GM19043 (cell line): Measurements from ENCODE around the gene TRMT2A.
"Not testable (repeated sequence)": the region's sequence is repeated elsewhere in the genome, so short reads cannot be mapped to it uniquely, and the experiment has no call there.

Experiments used
- ATAC-seq: cut with Tn5 transposase; IDR thresholded peaks from one replicate; pipeline ENCODE4 v1.9.1; 2021; ENCODE audit warnings: low read depth; ENCODE audit not compliant: unreplicated experiment

The TRMT2A gene, protein sequence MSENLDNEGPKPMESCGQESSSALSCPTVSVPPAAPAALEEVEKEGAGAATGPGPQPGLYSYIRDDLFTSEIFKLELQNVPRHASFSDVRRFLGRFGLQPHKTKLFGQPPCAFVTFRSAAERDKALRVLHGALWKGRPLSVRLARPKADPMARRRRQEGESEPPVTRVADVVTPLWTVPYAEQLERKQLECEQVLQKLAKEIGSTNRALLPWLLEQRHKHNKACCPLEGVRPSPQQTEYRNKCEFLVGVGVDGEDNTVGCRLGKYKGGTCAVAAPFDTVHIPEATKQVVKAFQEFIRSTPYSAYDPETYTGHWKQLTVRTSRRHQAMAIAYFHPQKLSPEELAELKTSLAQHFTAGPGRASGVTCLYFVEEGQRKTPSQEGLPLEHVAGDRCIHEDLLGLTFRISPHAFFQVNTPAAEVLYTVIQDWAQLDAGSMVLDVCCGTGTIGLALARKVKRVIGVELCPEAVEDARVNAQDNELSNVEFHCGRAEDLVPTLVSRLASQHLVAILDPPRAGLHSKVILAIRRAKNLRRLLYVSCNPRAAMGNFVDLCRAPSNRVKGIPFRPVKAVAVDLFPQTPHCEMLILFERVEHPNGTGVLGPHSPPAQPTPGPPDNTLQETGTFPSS

DNA sequence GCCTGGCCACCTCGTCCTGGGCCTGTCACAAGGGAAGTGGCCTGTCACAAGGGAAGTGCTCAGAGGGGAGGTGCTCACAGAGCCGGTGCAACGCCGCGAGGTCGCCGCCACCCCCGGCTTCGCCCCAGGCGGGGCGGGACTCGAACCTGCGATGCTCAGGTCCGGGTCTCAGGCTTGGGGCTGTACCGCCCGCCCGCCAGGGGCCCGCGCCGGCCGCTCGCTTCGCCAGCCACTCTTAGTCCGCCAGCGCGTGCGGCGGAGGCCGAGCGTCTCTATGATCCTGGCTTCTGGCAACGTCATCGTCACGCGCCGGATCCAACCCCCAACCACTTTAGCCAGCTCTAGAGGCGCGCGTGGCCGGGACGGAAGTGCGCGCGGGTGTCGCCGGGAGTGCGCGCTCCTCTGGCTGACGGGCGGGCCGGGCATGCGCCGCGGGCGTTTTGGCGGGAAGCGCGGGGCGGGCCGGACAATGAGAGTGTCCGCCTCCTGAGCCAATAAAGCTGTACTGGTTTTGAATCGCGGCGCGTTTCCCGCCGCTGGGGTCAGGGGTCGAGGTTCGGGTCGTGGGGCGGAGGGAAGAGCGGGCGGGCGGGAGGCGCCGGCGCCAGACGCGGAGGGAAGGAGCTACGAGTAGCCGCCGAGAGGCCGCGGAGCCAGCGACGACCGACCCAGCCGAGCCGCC is at the start of gene TRMT2A:
Gene TRMT2A (minus strand): TSS at position 276 of the 682 bp plus-strand sequence. CDS start 320 bp downstream, outside the sequence.
- peak; percentile 74 for ATAC-seq

DNA sequence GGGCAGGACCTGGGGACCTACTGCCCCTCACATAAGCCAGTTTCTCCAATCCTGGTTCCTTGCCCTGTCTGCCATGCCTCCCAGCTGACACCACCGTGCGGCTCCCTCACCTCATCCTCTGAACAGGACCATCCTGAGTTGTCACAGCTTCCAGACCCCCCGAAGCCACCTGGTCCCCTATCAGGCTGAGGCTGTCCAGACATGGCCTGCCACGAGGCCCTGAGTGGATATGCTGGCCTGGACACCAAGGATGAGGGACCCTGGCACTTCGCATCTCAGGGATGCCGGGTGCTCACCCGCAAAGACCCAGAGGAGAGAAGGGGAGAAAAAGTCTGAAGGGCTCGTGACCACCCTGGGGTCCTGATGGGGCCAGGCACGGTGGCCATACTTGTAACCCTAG is 49.7 kb upstream of the TRMT2A start:
- ATAC-seq, result no peak

DNA sequence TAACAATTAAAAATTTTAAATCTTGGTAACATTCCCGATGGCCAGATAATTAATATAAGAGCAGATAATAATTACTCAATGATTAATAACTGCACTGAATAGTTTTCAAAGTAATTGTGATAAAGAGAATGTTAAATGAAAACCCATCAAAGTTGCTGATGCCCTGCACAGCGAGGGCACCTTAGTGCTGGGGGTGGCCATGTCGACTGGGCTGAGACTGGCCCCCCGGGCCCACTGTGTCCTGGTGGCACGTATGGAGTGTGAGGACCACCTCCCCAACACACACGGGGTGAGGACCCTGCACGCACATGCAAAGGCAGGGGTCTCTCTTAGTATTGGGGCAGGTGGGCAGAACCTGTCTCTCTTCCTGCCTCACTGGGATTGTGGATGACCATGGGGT is 48.9 kb upstream of the TRMT2A start:
- no peak for ATAC-seq

DNA sequence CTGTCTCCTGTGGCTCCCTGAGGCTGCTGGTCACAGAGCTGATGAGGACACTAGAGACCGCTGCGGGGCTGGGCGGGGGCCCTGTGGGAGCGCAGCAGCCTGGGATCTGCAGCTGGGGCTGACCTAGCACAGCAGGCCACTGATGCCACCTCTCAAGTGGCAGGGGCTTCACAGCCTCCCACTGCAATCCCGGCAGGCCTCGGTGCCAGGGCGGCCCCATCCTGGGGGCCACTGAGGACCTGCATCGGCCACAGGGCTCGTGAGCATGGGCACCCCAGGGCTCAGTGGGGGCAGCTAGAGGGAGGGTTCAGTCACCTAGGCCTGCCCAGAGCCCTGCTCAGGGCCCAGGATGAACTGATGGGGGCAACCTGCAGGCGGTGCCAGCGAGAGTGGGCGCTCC is 48.4 kb upstream of the TRMT2A start:
- ATAC-seq, result no peak

DNA sequence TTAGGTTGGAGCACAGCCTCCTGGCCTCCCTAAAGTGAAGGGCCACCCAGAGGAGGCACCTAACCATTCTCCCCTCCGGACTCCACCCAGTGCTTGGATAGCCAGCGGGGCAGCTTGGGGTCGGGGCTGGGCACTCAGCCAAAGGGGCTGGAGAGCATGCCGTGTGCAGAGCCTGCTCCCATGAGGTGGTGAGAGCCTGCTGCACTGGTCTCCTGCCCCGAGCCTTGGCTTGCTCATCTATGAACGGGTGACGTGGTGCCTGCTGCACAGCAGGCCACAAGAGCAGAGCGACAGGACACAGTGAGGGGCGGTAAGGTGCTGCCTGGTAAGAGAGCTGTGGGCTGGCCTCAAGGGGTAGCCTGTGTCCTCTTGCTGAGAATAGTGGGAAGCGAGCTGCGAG is 47.8 kb upstream of the TRMT2A start:
- ATAC-seq, result no peak

DNA sequence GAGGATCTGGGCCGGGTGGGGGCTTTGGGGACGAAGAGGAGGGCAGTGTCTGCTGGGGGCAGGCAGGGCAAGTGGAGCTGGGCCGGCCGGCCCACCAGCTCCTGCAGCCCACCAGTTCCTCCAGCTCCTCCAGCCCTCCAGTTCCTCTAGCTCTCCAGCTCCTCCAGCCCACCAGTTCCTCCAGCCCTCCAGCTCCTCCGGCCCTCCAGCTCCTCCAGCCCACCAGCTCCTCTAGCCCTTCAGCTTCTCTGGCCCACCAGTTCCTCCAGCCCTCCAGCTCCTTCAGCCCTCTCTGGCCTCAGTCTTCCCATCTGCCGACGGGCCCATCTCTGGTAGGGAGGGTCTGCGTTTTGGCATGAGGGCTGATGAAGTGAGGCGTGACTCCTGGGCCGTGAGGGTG is 43.0 kb upstream of the TRMT2A start:
- ATAC-seq, result no peak

DNA sequence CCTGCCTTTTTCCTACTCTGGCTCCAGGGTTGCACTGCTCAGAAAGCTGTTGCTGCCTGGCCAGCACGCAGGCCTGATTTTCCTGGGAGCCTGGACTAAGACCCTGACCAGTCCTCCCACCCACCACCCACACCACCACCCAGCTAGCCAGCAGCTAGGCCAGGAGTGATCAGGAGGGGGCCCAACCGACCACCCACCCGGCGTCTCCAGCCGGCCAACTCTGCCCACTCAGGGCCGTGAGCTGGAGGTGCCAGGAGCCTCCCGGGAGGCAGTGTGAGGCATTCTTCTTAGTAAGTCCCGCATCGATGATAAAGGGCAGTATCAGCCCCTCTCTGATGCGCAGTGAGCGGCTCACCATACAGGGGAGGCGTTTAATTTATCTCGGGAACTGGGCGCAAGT is 42.5 kb upstream of the TRMT2A start:
- ATAC-seq, result not testable (repeated sequence)

DNA sequence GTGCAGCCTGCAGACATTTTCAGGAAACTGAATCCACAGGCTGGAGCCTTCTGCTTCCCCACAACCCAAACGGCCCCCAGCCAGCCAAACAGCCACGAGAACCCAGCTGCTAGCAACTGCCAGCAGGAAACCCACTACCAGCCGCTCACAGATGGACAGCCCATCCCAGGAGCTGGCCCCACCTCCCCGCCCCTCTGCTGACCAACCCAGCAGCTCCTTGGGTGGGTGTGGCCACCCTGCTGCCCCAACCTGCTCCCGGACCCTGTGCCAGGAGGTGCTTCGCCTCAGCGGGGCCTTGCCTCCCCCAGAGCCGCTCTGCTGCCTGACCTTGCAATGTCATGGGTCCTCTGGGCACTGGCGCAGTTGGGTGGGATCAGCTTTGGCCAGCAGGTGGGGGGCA is 42.0 kb upstream of the TRMT2A start:
- no peak for ATAC-seq

DNA sequence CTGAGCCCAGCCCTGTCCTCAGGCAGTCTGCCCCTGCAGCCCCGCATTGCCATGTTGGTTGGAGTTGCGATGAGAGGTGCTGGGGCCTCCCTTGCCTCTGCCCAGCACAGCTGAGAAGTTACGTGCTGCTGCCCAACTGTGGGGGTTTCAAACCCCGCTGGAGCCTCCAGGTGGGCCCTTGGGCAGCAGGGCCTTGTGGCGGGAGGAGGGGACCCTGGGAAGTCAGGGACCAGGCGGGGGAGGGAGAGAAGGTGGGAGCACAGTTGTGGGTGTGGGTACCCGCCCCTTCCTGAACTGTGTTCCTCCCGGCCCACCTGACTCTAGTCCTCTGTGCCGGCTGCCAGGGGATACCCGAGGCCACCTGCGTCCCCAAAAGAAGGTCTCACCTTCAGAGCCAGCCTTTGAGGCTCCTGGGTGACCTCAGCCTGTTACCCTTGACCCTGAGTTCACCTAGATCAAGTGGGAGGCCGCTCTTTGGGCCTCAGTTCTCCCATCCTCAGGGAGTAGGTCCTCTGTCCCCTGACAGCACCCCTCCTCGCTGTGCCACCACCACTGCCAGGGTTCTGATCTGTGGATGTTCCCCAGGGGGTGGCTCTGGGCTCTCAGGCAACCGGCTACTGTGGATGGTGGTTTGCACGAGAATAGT is 41.5 kb upstream of the TRMT2A start:
- ATAC-seq, result no peak

DNA sequence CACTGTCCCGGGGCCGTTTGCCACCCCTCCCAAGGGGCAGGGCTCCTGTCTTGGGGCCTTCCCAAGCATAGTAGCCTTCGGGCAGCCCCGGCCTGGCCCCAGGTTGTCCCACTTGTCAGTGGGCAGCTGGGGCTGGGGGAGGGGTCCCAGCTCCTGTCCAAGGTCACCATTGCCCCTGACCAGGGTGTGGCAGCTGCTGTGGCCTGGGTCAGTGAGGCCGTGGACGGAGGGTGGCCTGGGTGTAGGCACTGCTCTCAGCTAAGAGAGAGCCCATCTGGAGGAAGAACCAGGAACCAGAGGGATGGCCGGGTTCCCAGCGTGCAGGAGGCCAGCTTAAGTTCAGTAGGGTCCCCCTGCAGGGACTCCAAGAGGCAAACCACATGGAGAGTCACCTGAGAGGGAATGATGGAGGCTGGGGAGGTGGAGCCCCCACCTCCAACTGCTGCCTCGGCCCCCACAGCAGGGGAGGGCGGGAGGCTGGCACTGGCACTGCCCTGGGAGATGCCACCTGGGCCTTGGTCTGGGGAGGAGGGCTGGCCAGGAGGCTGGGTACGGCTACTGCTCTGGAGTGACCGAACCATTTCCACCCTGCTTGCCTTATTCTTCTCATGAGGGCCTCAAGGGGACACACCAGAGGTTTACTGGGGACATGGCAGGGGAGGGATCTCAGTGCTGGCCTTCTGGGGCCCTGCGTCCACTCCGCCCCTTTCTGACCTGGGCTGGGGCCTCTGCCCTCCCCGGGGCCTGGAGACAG is 40.6 kb upstream of the TRMT2A start:
- ATAC-seq, result no peak

DNA sequence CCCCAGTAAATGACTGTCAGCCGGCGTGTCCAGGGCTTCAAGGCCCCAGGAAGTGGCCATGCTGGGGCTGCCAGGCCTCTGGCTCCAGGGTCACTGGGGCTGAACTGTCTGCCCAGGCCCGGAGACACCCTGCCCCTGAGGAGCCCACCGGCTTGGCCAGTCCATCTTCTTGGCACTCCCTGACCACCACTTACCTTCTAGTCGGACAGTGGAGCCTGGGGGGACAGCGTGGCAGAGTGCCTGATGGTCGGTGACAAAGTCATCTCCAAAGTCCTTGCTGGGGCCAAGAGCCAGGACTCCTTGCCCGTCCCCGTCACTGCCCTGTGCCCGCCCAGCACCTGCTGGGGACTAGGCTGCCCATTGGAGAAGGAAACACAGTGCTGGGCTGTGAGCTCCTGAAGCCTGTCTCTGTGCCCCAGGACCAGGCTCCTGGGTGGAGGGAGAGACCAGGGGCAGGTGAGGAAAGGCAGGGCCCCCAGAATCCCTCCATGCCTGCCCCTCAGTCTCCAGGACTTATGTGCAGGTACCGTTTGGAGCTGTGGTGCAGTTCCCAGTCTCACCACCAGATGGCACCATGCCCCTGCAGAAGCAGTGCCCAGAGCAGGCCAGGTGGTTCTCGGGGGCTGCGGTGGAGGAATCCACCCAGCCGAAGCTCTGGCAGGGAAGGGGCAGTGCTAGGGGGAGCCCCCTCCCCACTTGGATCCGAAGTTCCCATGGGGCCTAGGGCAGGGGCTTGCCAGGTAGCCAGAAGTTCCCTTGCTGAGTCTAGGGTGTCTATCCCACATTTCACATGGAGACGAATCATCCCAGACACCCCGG is 39.8 kb upstream of the TRMT2A start:
- no peak for ATAC-seq

DNA sequence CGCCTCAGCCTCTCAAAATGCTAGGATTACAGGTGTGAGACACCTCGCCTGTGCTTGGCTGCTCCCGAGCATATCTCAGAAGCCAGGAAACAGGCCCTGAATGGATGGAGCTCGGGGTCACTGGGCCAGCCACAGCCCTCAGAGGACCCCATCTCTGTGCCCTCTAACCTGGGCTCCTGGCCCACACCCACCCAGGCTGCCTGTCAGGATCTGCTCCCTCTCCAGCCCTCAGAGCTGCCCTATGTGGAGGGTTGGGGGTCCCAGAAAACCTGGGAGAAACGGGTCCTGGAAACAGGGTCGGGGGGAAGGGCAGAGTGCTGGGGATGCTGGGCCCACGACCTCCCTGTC is 39.0 kb upstream of the TRMT2A start:
- no peak for ATAC-seq

DNA sequence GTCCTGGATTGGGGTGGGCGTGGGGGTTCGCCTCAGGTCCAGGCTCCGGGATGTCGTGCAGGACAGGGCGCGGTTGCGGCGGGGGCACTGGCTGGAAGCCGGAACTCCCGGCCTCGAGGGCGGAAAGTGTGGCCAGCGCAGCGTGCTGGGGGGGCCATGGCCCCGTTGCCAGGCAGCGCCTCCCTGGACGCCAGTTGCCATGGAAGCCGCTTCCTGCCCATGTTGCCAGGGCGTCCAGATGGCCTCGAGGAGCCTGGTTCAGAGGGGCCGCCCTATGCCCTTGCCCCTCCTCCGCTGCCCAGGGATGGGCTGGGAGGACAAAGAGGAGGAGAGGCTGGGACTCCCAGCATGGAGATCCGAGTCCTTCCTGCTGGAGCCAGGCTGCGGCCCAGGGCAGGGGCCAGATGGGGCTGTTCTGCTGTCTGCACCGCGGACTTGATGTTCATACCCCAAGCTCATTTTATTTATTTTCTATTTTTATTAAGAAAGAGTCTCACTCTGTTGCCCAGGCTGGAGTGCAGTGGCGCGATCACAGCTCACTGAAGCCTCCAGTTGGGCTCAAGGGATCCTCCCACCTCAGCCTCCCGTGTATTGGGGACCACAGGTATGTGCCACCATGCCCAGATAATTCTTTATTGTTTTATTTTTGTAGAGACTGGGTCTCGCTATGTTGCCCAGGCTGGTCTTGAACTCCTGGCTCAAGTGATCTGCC is 38.5 kb upstream of the TRMT2A start:
- no peak for ATAC-seq

DNA sequence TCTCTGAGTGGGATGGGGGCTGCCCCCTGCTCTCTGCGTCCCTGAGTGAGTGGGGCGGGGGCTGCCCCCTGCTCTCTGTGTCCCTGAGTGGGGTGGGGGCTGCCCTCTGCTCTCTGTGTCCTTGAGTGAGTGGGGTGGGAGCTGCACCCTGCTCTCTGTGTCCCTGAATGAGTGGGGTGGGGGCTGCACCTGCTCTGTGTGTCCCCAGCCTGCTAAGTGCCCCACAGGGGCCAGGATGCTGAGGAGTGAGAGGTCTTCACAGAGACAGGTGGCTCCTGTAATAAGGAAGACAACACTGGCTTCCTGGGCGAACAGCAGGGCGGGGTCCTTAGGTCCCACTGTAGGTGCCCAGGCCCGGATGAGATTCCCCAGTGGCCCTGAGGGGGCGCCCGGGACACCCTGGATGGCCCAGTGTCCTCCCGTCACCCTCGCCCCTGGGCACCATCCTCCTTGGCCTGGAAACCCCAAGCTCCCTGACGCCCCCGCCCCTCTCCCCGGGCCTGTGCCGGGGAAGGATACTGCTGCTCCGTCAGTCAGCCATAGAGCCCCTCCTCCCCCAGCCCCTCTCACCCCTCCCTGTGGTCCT is 37.7 kb upstream of the TRMT2A start:
- no peak for ATAC-seq

DNA sequence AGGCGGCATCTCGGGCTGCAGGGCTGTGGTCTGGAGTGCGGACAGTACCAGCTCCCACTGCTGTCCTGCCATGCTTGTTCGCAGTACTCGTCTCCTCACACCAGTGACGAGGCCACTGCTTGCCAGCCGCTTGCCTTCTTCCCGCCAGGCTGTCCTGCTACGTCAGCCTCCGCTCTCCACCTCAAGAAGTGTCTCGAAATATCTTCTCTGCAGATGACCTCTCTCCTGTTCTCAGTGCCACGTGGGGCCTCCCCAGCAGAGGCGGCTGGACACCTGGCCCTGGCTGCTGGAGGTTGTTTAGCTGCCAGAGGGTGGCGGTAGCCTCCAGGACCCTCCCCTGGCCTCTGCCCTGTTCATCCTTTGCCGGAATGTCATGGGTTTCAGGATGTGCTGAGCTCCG is 36.9 kb upstream of the TRMT2A start:
- ATAC-seq, result no peak

DNA sequence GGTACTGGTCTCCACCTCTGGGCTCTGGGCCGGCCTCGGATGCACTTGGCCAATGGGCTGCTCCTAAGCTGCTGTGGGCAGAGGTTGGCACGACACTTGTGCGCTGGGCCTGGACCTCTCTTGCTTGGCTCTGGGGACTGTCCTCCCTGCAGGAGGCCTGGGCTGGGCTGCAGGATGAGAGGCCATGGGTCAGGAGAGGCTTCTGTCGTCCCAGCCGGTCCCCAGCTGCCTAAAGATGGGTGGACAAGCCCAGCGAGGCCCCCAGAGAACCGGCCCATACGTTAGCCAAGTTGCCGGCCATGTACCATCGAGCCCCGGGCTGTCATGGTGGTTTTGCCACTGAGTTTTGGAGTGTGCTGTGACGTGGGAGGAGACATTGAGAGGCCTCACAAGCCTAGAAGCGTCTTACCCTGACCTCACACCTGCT is 35.5 kb upstream of the TRMT2A start:
- ATAC-seq, result no peak

DNA sequence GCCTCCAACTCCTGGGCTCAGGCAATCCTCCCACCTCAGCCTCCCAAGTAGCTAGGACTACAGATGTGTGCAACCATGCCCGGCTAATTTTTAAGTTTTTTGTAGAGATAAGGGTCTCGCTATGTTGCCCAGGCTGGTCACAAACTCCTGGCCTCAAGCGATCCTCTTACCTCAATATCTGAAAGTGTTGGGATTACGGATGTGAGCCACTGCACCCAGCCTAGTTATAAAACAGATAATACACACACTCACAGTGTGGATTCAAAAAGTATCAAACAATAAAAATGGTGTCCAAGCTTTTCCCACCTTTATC is 34.2 kb upstream of the TRMT2A start:
- no peak for ATAC-seq

DNA sequence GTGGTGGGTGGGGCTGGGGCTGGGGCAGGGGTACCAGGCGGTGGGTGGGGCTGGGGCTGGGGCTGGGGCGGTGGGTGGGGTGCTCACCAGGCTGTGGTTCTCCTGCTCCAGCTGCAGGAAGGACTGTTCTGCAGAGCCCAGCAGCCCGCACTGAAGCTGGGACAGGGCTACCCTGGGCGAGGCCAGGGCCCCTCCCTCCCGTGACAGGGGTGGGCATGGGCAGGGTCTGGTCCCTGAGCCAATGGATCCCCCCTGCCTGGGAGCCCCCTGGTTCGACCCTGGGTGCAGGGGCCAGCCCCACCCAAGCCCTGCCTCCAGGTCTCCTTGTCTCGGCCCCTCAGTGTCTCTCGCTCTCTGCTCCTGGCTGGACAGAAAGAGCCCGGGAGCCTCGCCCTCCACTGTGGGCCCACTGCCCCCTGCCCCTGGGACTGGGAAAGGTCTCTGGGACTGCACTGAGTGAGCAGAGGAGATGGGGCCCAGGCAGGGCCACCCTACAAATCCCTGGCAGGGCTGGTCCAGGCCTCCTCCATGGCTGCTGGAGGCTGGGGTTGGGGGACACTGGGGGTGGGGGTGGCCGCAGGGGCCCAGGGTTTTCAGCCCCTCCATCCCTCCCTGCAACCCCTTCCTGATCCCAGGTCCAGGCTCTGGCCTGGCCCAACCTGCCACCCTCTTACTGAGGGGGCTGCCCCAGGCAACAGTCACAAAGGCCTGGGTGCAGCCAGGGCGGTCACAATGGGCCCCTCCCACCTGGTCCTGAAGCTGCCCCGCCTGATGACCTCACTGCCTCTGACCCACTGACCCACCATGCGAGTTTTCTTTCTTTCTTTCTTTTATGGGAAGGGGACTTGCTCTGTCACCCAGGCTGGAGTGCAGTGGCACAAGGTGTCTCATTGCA is 33.6 kb upstream of the TRMT2A start, which contains the start of gene CCDC188:
Gene CCDC188 (minus strand): TSS at position 675 of the 895 bp plus-strand sequence. CDS start 69 bp downstream, at position 606.
- no peak for ATAC-seq
